ENCODE measurements around the gene NR1D1. TPM values are rescaled to one million over a fixed set of nuclear protein-coding genes. Genes with fewer than 3 reads are reported as not detected.
A peak's percentile ranks its signal among the peaks of the same experiment; 100 is the strongest.

Gene NR1D1
- total RNA-seq, 4 donors from 2014 or later = 3.1 to 9.3 (median 7.0) TPM

DNA sequence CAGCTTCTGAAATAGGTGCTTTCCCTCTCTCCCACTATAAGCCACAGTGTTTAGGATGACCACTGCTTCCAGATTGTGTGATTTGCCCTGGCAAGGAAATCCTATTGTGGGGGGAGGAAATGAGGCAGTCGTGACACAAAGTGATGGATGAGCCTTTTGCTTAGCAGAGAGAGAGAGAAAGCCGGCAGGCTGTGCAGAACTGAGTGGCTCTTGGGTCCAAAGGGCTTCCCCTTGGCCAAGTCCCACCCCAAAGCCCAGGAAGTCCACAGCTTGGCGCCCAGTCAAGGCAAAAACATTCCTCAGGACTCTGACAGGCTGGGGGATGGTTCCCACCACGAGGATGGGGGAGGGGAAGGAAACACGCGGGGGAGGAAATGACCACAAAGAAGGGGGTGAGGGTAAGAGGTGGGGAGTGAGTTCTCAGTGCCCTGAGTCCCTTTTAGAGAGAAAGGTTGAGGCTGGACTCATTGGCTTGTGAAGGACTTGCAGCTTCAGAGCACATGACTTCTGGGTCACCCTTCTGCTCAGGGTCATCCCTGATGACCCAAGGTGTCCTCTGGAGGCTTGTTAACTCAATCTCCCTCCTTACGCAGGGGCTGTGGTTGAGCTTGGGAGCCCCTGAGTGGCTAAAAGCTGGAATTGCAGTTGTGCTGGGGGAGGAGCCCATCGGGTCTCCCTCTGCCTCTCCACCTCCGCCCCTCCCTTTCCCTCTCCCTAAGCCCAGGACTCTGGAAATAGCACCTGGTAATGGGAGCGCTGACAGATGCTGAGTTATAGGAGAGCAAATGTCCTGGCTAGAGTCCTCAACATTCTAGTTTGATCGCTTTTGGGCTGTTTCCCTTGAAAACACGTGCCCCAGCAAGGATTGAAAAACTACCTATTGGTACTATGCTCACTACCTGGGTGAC is 11.1 kb upstream of the NR1D1 start:
- TF ChIP-seq, protein P1, sequence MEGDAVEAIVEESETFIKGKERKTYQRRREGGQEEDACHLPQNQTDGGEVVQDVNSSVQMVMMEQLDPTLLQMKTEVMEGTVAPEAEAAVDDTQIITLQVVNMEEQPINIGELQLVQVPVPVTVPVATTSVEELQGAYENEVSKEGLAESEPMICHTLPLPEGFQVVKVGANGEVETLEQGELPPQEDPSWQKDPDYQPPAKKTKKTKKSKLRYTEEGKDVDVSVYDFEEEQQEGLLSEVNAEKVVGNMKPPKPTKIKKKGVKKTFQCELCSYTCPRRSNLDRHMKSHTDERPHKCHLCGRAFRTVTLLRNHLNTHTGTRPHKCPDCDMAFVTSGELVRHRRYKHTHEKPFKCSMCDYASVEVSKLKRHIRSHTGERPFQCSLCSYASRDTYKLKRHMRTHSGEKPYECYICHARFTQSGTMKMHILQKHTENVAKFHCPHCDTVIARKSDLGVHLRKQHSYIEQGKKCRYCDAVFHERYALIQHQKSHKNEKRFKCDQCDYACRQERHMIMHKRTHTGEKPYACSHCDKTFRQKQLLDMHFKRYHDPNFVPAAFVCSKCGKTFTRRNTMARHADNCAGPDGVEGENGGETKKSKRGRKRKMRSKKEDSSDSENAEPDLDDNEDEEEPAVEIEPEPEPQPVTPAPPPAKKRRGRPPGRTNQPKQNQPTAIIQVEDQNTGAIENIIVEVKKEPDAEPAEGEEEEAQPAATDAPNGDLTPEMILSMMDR (IDR thresholded peaks at IDR 0.05) = peak in 2 of 3 donors; percentile 0 to 49
- ATAC-seq (ENCODE audit: low FRiP score) (peak; percentile 73), DNase-seq (ENCODE audit: low spot score) (peak; percentile 73)

- ATAC-seq (ENCODE audit: low FRiP score) = no peak
- no peak for DNase-seq (ENCODE audit: low spot score)
These were observed 9.8 kb upstream of the NR1D1 start for GRCh38 chr17:40110026-40110845.

DNA sequence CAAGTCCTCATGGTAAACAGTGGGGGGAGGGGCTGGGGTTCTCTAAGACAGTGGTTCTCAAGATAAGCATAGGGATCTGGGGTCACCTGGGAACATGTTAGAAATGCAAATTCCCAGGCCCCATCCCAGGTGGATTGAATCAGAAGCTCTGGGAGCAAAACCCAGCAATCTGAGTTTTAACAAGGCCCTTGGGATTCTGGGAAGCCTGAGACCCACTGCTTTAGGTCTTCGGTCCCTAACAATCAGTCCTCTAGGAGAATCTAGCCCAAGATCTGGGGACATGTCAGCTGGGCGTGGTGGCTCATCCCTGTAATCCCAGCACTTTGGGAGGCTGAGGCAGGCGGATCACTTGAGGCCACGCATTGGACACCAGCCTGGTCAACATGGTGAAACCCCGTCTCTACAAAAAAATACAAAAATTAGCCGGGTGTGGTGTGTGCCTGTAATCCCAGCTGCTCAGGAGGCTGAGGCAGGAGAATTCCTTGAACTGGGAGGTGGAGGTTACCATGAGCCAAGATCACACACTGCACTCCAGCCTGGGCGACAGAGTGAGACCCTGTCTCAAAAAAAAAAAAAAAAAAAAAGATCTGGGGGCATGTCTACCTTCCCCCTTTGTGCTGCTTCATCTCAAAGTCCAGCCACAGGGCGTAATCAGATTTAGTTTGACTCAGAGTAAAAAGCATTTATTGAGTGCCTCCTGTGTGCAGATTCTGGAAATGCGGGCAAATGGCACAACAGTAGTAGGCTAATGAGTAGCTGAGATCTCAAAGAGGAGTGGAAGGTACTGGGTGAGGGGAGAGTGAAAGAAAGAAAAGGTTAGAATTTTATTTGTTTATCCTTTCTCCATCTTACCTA is 8.8 kb upstream of the NR1D1 start:
- TF ChIP-seq, protein P1 (IDR thresholded peaks at IDR 0.05) = no peak
- ATAC-seq (ENCODE audit: low FRiP score) (no peak), DNase-seq (ENCODE audit: low spot score) (no peak)

More at GRCh38 chr17:40110026-40110845, 9.8 kb upstream of the NR1D1 start:
- TF ChIP-seq, protein P1 (IDR thresholded peaks at IDR 0.05) = no peak

DNA sequence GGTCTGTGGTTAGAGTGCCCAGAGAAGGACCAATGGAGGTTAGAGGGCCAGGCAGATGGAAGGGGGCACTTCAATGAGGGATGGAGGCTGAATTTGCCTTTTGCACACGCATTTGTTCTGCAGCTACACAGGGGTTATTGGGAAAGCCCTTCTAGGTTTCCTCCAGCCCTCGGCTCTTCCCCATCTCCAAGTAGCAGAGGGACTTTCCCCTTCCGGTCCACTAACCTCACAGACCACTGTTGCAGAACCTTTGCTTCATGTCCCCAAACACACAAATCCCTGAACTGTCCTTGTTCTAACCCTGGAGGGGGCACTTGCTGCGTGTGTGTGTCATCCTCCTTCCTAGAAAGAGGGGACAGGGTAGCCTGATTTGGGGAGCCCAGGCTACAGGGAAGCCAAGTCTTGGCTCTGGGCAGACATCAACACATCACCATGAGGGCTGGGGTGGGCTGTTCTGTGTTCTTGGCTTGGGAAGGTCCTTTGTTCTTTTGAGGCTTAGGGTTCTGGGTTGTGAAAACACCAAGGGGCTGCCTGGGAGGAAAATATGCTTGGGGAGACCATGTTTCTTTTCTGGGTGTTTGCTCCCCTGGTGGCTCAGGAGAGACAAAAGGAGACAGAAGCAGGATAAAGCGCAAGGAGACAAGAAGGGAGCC is 7.3 kb upstream of the NR1D1 start:
- no peak for DNase-seq (ENCODE audit: low spot score)
- TF ChIP-seq, protein P1 (IDR thresholded peaks at IDR 0.05) = no peak
- ATAC-seq (ENCODE audit: low FRiP score) = no peak

- ATAC-seq (ENCODE audit: low FRiP score) (no peak), DNase-seq (ENCODE audit: low spot score) (no peak)
- TF ChIP-seq, protein P1 (IDR thresholded peaks at IDR 0.05) = no peak
These were observed 6.6 kb upstream of the NR1D1 start for GRCh38 chr17:40106760-40107521.
